HFF-Myc (cell line): ENCODE measurements around the gene GADD45G.
A peak's percentile ranks its signal among the peaks of the same experiment; 100 is the strongest.

Experiments used
- DNase-seq: peaks from one replicate; pipeline ENCODE4 v3.0.0-alpha.2; 2011; ENCODE audit warnings: low read depth; ENCODE audit errors: extremely low read depth
- H3K4me3 ChIP-seq: replicated peaks from 2 replicates; pipeline ENCODE4 v1.5.1; 2011; ENCODE audit warnings: low read depth, mild to moderate bottlenecking, control low read depth, low read length
- CTCF ChIP-seq: IDR thresholded peaks from 2 replicates; pipeline ENCODE4 v1.5.1; 2012; ENCODE audit warnings: mild to moderate bottlenecking, low read depth, low read length, control low read depth; ENCODE audit errors: missing control alignments

Gene GADD45G

GRCh38 chr9:89598363-89598713, 6.5 kb upstream of the GADD45G start:
- DNase-seq: no peak
- TF ChIP-seq CTCF: no peak
- no peak overlapping the region for H3K4me3 ChIP-seq

GRCh38 chr9:89598926-89599325, 5.9 kb upstream of the GADD45G start:
- no peak for TF ChIP-seq CTCF
- no peak for DNase-seq
- no peak overlapping the region for H3K4me3 ChIP-seq

- H3K4me3 ChIP-seq: no peak overlapping the region
- no peak for DNase-seq
- TF ChIP-seq CTCF: no peak
These were observed 4.0 kb upstream of the GADD45G start for GRCh38 chr9:89600831-89601230.

GRCh38 chr9:89601306-89601705, 3.5 kb upstream of the GADD45G start:
- no peak for DNase-seq
- no peak overlapping the region for H3K4me3 ChIP-seq
- no peak for TF ChIP-seq CTCF

GRCh38 chr9:89601856-89602562, 2.8 kb upstream of the GADD45G start:
- DNase-seq: no peak
- TF ChIP-seq CTCF: no peak
- no peak overlapping the region for H3K4me3 ChIP-seq

- TF ChIP-seq CTCF: peak; percentile 93
- no peak for DNase-seq
- H3K4me3 ChIP-seq: no peak overlapping the region
These were observed 1.6 kb upstream of the GADD45G start for GRCh38 chr9:89602978-89603766.
